HepG2 (cell line): ENCODE data around the gene ABTB2. TPM values are rescaled to one million over a fixed set of nuclear protein-coding genes. Genes with fewer than 3 reads are reported as not detected.
A peak's percentile ranks its signal among the peaks of the same experiment; 100 is the strongest.

Experiments
- CEBPZ ChIP-seq: IDR thresholded peaks from 2 replicates; pipeline ENCODE4 v1.6.1; 2012; ENCODE audit warnings: low read length, improper control_type of control experiment
- CENPT ChIP-seq: sonication (generic); formaldehyde crosslinking; IDR thresholded peaks from 2 replicates; pipeline ENCODE4 v1.8.0; 2022; ENCODE audit warnings: low read depth, mild to moderate bottlenecking, moderate library complexity, missing genetic modification reagents
- E2F5 ChIP-seq: sonication (generic); formaldehyde crosslinking; conservative IDR thresholded peaks from 2 replicates; pipeline ENCODE4 v1.4.0; 2020; ENCODE audit warnings: missing genetic modification reagents
- FOXC1 ChIP-seq: sonication (generic); formaldehyde crosslinking; IDR thresholded peaks from 2 replicates; pipeline ENCODE4 v1.8.0; 2022; ENCODE audit warnings: mild to moderate bottlenecking, missing genetic modification reagents, borderline replicate concordance
- GLMP ChIP-seq: sonication (generic); formaldehyde crosslinking; IDR thresholded peaks from 2 replicates; pipeline ENCODE4 v1.9.0; 2021; ENCODE audit warnings: missing genetic modification reagents, mild to moderate bottlenecking, borderline replicate concordance
- HIC2 ChIP-seq: sonication (generic); formaldehyde crosslinking; IDR thresholded peaks from 2 replicates; pipeline ENCODE4 v1.9.0; 2022; ENCODE audit warnings: low read depth, missing genetic modification reagents
- NR2F6 ChIP-seq, 2 experiments: IDR thresholded peaks; 2 replicates each; pipeline ENCODE4 v1.6.1; 2016; ENCODE audit warnings: antibody characterized with exemption in 1 of 2, mild to moderate bottlenecking in 1 of 2
- RBM22 ChIP-seq: fragments of 200-400 bp; formaldehyde crosslinking; optimal IDR thresholded peaks from 2 replicates; pipeline ENCODE3; 2017; ENCODE audit warnings: mild to moderate bottlenecking, low read length, moderate library complexity
- SATB2 ChIP-seq: sonication (generic); formaldehyde crosslinking; IDR thresholded peaks from 2 replicates; pipeline ENCODE4 v1.5.0; 2020; ENCODE audit warnings: missing genetic modification reagents
- SKI ChIP-seq: fragments of 450-650 bp; IDR thresholded peaks from one replicate; pipeline ENCODE4 v1.6.1; 2018; ENCODE audit warnings: mild to moderate bottlenecking; ENCODE audit not compliant: partially characterized antibody
- TBL1XR1 ChIP-seq: fragments of 150-350 bp; IDR thresholded peaks from 2 replicates; pipeline ENCODE4 v1.6.1; 2014; ENCODE audit warnings: borderline replicate concordance, low read length; ENCODE audit not compliant: partially characterized antibody
- ZBTB44 ChIP-seq: sonication (generic); formaldehyde crosslinking; IDR thresholded peaks from 2 replicates; pipeline ENCODE4 v1.4.0; 2020; ENCODE audit warnings: missing genetic modification reagents
- ZC3H13 ChIP-seq: sonication (generic); formaldehyde crosslinking; IDR thresholded peaks from 2 replicates; pipeline ENCODE4 v1.8.1; 2023; ENCODE audit warnings: mild to moderate bottlenecking, missing genetic modification reagents, moderate library complexity
- ZEB1 ChIP-seq: IDR thresholded peaks from 2 replicates; pipeline ENCODE4 v1.6.1; 2012; ENCODE audit warnings: mild to moderate bottlenecking, low read depth, inconsistent platforms; ENCODE audit not compliant: insufficient replicate concordance
- ZNF44 ChIP-seq: sonication (generic); formaldehyde crosslinking; IDR thresholded peaks from 2 replicates; pipeline ENCODE4 v1.5.1; 2020; ENCODE audit warnings: mild to moderate bottlenecking, missing genetic modification reagents
- ZNF468 ChIP-seq: sonication (generic); formaldehyde crosslinking; IDR thresholded peaks from 2 replicates; pipeline ENCODE4 v1.8.0; 2022; ENCODE audit warnings: mild to moderate bottlenecking, moderate library complexity, missing genetic modification reagents
- ZNF788 ChIP-seq: sonication (generic); formaldehyde crosslinking; IDR thresholded peaks from 2 replicates; pipeline ENCODE4 v1.5.0; 2020; ENCODE audit warnings: mild to moderate bottlenecking, missing genetic modification reagents, borderline replicate concordance
- ZZZ3 ChIP-seq: sonication (generic); formaldehyde crosslinking; IDR thresholded peaks from 2 replicates; pipeline ENCODE4 v1.4.0; 2020; ENCODE audit warnings: missing genetic modification reagents, mild to moderate bottlenecking, borderline replicate concordance
- polyA plus RNA-seq, 8 experiments: library from polyadenylated mRNA; depleted of rRNA in 3 of 8; stranded (reverse) in 7 of 8; unstranded in 1 of 8; fragments of >200 nt; fragmentation: Illumina TruSeq in 4 of 8; extraction: Trizol in 4 of 8; gene quantifications; 2 replicates each; pipeline versions ENCODE4 v1.2.1 to v1.2.3, GENCODE V29; 2011 to 2016; ENCODE audit warnings: low read depth in 4 of 8, missing spikeins in 1 of 8, mixed read lengths in 1 of 8; ENCODE audit not compliant: insufficient read depth in 1 of 8
- total RNA-seq, 5 experiments: library from RNA; depleted of rRNA; stranded (reverse); fragments of >200 nt; fragmentation: Illumina TruSeq; extraction: Trizol; gene quantifications; 2 replicates each; pipeline ENCODE4 v1.2.3, GENCODE V29; 2016; ENCODE audit warnings: low read depth in 1 of 5

ABTB2 gene
- total and polyA plus RNA-seq, 2 of the 13 experiments (the other 11 are each of a cell fraction or from before 2014, with no cell fraction given), result 5.1 to 15.4 TPM

- no peak for TF ChIP-seq ZZZ3 (CRISPR knock-in tag)
- no peak for TF ChIP-seq RBM22
- no peak for TF ChIP-seq ZNF44
- no peak for TF ChIP-seq CEBPZ
- TF ChIP-seq NR2F6 (IDR thresholded peaks at IDR 0.05), result peak; percentile 98
- TF ChIP-seq NR2F6 (CRISPR knock-in tag; IDR thresholded peaks at IDR 0.05), result peak; percentile 99
- no peak for TF ChIP-seq SATB2 (CRISPR knock-in tag)
- TF ChIP-seq CENPT (CRISPR knock-in tag), result no peak
- no peak for TF ChIP-seq TBL1XR1
- no peak for TF ChIP-seq ZNF788 (CRISPR knock-in tag)
- TF ChIP-seq GLMP (CRISPR knock-in tag), result no peak
- no peak for TF ChIP-seq ZC3H13 (CRISPR knock-in tag)
- no peak for TF ChIP-seq HIC2 (CRISPR knock-in tag)
- no peak for TF ChIP-seq FOXC1 (CRISPR knock-in tag)
- TF ChIP-seq SKI, result no peak
- no peak for TF ChIP-seq ZEB1
- TF ChIP-seq E2F5 (CRISPR knock-in tag), result no peak
- no peak for TF ChIP-seq ZBTB44 (CRISPR knock-in tag)
- no peak for TF ChIP-seq ZNF468
Observed at GRCh38 chr11:34308913-34309585, 48.8 kb downstream of the ABTB2 start (continued).
